ENCODE data around the gene RWDD2A.
"Not testable (repeated sequence)": the region's sequence is repeated elsewhere in the genome, so short reads cannot be mapped to it uniquely, and the experiment has no call there.

The RWDD2A gene

DNA sequence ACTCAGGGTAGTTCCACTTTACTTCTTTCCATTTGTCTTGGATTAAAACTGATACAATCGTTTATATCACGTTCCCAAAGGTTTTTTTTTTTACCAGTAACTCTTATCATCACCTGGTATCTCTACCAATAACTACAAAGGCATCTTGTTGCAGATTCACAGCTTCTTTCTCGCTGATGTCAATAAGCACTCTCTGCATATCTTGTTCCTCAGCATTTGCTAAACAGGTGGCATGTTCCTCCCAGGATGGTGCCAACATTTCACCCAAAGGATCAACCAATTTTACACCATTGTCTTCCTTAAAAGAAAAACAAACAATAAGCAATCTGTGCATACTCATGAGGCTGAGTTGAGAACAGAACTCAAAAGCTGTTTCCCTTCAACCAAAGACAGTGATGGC, 4.7 kb upstream of the RWDD2A start:
- no peaks in the 10 kb centered on the region for H4K20me1 ChIP-seq (ENCODE audit: control insufficient read depth, insufficient read depth, low read depth, low read length)
- TF ChIP-seq, protein P1, sequence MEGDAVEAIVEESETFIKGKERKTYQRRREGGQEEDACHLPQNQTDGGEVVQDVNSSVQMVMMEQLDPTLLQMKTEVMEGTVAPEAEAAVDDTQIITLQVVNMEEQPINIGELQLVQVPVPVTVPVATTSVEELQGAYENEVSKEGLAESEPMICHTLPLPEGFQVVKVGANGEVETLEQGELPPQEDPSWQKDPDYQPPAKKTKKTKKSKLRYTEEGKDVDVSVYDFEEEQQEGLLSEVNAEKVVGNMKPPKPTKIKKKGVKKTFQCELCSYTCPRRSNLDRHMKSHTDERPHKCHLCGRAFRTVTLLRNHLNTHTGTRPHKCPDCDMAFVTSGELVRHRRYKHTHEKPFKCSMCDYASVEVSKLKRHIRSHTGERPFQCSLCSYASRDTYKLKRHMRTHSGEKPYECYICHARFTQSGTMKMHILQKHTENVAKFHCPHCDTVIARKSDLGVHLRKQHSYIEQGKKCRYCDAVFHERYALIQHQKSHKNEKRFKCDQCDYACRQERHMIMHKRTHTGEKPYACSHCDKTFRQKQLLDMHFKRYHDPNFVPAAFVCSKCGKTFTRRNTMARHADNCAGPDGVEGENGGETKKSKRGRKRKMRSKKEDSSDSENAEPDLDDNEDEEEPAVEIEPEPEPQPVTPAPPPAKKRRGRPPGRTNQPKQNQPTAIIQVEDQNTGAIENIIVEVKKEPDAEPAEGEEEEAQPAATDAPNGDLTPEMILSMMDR (IDR thresholded peaks at IDR 0.05; ENCODE audit: low read depth, low read length, poor library complexity, severe bottlenecking) = no peak
- no peak for TF ChIP-seq EZH2phosphoT487 (IDR thresholded peaks at IDR 0.05; ENCODE audit: borderline replicate concordance, low read length)
- H3K4me1 ChIP-seq (ENCODE audit: control insufficient read depth, low read length) = peaks cover 6% of the 10 kb centered on the region
- peaks cover 23% of the 10 kb centered on the region for H3K79me2 ChIP-seq (ENCODE audit: control insufficient read depth, low read length)
- H3K27ac ChIP-seq (ENCODE audit: low read depth, low read length) = no peak overlapping the region
- H3K27me3 ChIP-seq (ENCODE audit: control insufficient read depth, low read length) = no peaks in the 10 kb centered on the region
- no peaks in the 10 kb centered on the region for H3K9me2 ChIP-seq (replicated peaks; ENCODE audit: control insufficient read depth, low read length)
- H3F3A ChIP-seq (ENCODE audit: control insufficient read depth, insufficient read depth) = no peaks in the 10 kb centered on the region
- H3K4me3 ChIP-seq (ENCODE audit: low read length) = no peak overlapping the region
- H3K9me3 ChIP-seq (ENCODE audit: control insufficient read depth, insufficient read depth, low read length) = no peaks in the 10 kb centered on the region
- no peak overlapping the region for H3K4me2 ChIP-seq (ENCODE audit: low read length)
- peaks cover 43% of the 10 kb centered on the region for H3K36me3 ChIP-seq (ENCODE audit: control insufficient read depth, low read length)

DNA sequence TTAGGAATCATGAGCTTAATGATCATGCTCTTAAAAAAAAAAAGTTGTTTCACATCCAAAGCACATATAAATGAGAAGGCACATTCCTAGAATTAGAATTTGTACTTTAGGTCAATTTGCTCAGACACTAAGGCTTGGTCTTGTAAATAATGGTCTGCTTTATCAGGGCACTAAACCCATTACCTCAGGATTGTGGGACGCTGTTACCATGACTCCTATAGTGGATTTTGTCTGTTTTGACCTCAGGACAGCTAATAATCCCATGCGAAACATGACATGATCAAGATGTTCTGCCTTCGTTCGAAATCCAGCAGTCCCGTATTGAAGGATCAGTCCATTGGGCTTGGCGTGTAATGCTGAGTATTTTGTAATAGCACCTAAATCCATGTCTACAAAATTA, 2.5 kb upstream of the RWDD2A start:
- TF ChIP-seq, protein P1 (IDR thresholded peaks at IDR 0.05; ENCODE audit: low read depth, low read length, poor library complexity, severe bottlenecking) = no peak
- no peak for TF ChIP-seq EZH2phosphoT487 (IDR thresholded peaks at IDR 0.05; ENCODE audit: borderline replicate concordance, low read length)
- Histone ChIP-seq H3K27me3 (ENCODE audit: control insufficient read depth, low read length) (no peaks in the 10 kb centered on the region), H3K4me2 (ENCODE audit: low read length) (no peak overlapping the region), H3K9me3 (ENCODE audit: control insufficient read depth, insufficient read depth, low read length) (no peaks in the 10 kb centered on the region), H3K4me1 (ENCODE audit: control insufficient read depth, low read length) (peaks cover 14% of the 10 kb centered on the region), H4K20me1 (ENCODE audit: control insufficient read depth, insufficient read depth, low read depth, low read length) (no peaks in the 10 kb centered on the region), H3F3A (ENCODE audit: control insufficient read depth, insufficient read depth) (no peaks in the 10 kb centered on the region), H3K4me3 (ENCODE audit: low read length) (no peak overlapping the region), H3K27ac (ENCODE audit: low read depth, low read length) (no peak overlapping the region), H3K9me2 (replicated peaks; ENCODE audit: control insufficient read depth, low read length) (no peaks in the 10 kb centered on the region), H3K36me3 (ENCODE audit: control insufficient read depth, low read length) (peaks cover 30% of the 10 kb centered on the region), H3K79me2 (ENCODE audit: control insufficient read depth, low read length) (peaks cover 23% of the 10 kb centered on the region)

DNA sequence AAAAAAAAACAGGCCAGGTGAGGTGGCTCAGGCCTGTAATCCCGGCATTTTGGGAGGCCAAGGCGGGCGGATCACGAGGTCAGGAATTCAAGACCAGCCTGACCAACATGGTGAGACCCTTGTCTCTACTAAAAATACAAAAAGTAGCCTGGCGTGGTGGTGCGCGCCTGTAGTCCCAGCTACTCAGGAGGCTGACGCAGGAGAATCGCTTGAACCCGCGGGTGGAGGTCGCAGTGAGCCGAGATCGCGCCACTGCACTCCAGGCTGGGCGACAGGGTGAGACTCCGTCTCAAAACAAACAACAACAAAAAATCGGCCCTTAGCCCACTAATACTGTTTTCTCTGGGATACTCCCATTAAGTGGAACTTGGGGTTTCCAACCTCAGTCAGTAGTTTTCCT, 1.2 kb upstream of the RWDD2A start:
- peaks cover 23% of the 10 kb centered on the region for H3K79me2 ChIP-seq (ENCODE audit: control insufficient read depth, low read length)
- not testable (repeated sequence) for H3K27ac ChIP-seq (ENCODE audit: low read depth, low read length)

DNA sequence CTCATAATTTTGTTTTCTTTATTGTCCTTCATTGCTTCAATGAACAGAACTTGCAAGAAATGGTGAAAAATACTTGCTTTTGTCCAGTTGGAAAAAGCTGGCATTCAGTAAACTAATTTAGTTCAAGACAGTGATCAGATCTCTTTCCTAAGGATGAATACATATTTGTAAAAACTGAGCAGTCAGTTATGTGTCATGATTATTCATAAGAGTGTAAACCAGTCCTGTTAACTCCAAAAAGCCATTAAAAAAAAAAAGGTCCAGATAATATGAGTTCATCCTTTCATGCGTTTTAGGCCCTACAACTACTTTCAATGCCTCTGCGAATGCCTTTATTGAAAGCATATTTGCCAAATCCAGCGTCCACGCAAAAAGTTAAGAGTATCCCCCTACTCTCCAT, 701 bp upstream of the RWDD2A start:
- peak overlapping the region; percentile 75 for H3K4me2 ChIP-seq (ENCODE audit: low read length)
- H3F3A ChIP-seq (ENCODE audit: control insufficient read depth, insufficient read depth) = no peaks in the 10 kb centered on the region
- H3K4me1 ChIP-seq (ENCODE audit: control insufficient read depth, low read length) = peaks cover 17% of the 10 kb centered on the region
- no peaks in the 10 kb centered on the region for H3K27me3 ChIP-seq (ENCODE audit: control insufficient read depth, low read length)
- no peaks in the 10 kb centered on the region for H4K20me1 ChIP-seq (ENCODE audit: control insufficient read depth, insufficient read depth, low read depth, low read length)
- TF ChIP-seq EZH2phosphoT487 (IDR thresholded peaks at IDR 0.05; ENCODE audit: borderline replicate concordance, low read length) = no peak
- TF ChIP-seq, protein P1 (IDR thresholded peaks at IDR 0.05; ENCODE audit: low read depth, low read length, poor library complexity, severe bottlenecking) = no peak
- peak overlapping the region; percentile 85 for H3K4me3 ChIP-seq (ENCODE audit: low read length)
- no peaks in the 10 kb centered on the region for H3K9me3 ChIP-seq (ENCODE audit: control insufficient read depth, insufficient read depth, low read length)
- no peak overlapping the region for H3K27ac ChIP-seq (ENCODE audit: low read depth, low read length)
- peaks cover 18% of the 10 kb centered on the region for H3K36me3 ChIP-seq (ENCODE audit: control insufficient read depth, low read length)
- no peaks in the 10 kb centered on the region for H3K9me2 ChIP-seq (replicated peaks; ENCODE audit: control insufficient read depth, low read length)
- peaks cover 23% of the 10 kb centered on the region for H3K79me2 ChIP-seq (ENCODE audit: control insufficient read depth, low read length)

More for the DNA sequence above, 1.2 kb upstream of the RWDD2A start:
- not testable (repeated sequence) for H3K9me2 ChIP-seq (replicated peaks; ENCODE audit: control insufficient read depth, low read length); H3F3A ChIP-seq (ENCODE audit: control insufficient read depth, insufficient read depth); H3K27me3 ChIP-seq (ENCODE audit: control insufficient read depth, low read length); H3K9me3 ChIP-seq (ENCODE audit: control insufficient read depth, insufficient read depth, low read length); H4K20me1 ChIP-seq (ENCODE audit: control insufficient read depth, insufficient read depth, low read depth, low read length)
- Histone ChIP-seq H3K4me2 (ENCODE audit: low read length) (peak overlapping the region; percentile 75), H3K4me3 (ENCODE audit: low read length) (peak overlapping the region; percentile 85), H3K36me3 (ENCODE audit: control insufficient read depth, low read length) (peaks cover 22% of the 10 kb centered on the region), H3K4me1 (ENCODE audit: control insufficient read depth, low read length) (peaks cover 17% of the 10 kb centered on the region)

Data from DOHH2 (cell line).